Measurements from ENCODE around the gene NEDD4. TPM values are rescaled to one million over a fixed set of nuclear protein-coding genes. Genes with fewer than 3 reads are reported as not detected.

NEDD4 gene
- total and polyA plus RNA-seq, 10 of the 15 experiments (the other 5 are each of a cell fraction or from before 2014, with no cell fraction given): 1.3 to 7.7 (median 4.4) TPM

GRCh38 chr15:55909036-55909811, 84.2 kb downstream of the NEDD4 start:
- Histone ChIP-seq H4K20me1 (ENCODE audit: control insufficient read depth, insufficient read depth) (no peaks in the 10 kb centered on the region), H3K27ac (ENCODE audit: control insufficient read depth, insufficient read depth) (no peak overlapping the region), H3K4me1 (ENCODE audit: control insufficient read depth, insufficient read depth, low read length) (no peaks in the 10 kb centered on the region), H3K4me3 (no peak overlapping the region), H3K9ac (ENCODE audit: control insufficient read depth, insufficient read depth, low read length) (no peak overlapping the region), H2AFZ (ENCODE audit: control insufficient read depth, low read depth, low read length) (no peak overlapping the region), H3K9me3 (replicated peaks; ENCODE audit: control insufficient read depth, insufficient read depth, low read length) (no peaks in the 10 kb centered on the region), H3K4me2 (ENCODE audit: control insufficient read depth, insufficient read depth) (no peak overlapping the region), H3K79me2 (ENCODE audit: control insufficient read depth, insufficient read depth, low read length) (no peaks in the 10 kb centered on the region), H3K36me3 (ENCODE audit: control insufficient read depth in 2 of 2, insufficient read depth in 2 of 2, low read length in 1 of 2) (no peaks in the 10 kb centered on the region), H3K27me3 (replicated peaks in 1 of 2; ENCODE audit: control insufficient read depth in 2 of 2, insufficient read depth in 2 of 2, low read length in 1 of 2) (no peaks in the 10 kb centered on the region)
- RAD21 ChIA-PET (ENCODE audit: unreplicated experiment): no interaction called here
- ATAC-seq (no peak), FAIRE-seq (no peak), DNase-seq (ENCODE audit: low read depth, low spot score) (no peak)
- POLR2A ChIA-PET: no interaction called here
- intact Hi-C loops (cut with micrococcal nuclease; ENCODE audit: unreplicated experiment): no loop called here
- BruUV-seq (replicated peaks): no TSS peak
- SMC1A ChIA-PET (ENCODE audit: uncharacterized antibody, unreplicated experiment): no interaction called here
- in situ Hi-C loops (cut with MboI): no loop called here
- no peak for TF ChIP-seq USF2 (IDR thresholded peaks at IDR 0.05; ENCODE audit: borderline replicate concordance, low read depth, low read length)
- TF ChIP-seq GABPA (IDR thresholded peaks at IDR 0.05; ENCODE audit: low read depth): no peak
- TF ChIP-seq ZNF24 (IDR thresholded peaks at IDR 0.05): no peak
- 66% methylated on average over 9 of the region's 9 CpGs for WGBS (ENCODE audit: insufficient coverage, insufficient replicate concordance, low lambda C conversion rate, missing lambda C conversion rate)
- CTCF ChIA-PET: interaction anchor here (2.4 kb wide), 1 partner anchor 10 kb away, joined by 6 read pairs; no protein-coding TSS in a partner anchor

DNA sequence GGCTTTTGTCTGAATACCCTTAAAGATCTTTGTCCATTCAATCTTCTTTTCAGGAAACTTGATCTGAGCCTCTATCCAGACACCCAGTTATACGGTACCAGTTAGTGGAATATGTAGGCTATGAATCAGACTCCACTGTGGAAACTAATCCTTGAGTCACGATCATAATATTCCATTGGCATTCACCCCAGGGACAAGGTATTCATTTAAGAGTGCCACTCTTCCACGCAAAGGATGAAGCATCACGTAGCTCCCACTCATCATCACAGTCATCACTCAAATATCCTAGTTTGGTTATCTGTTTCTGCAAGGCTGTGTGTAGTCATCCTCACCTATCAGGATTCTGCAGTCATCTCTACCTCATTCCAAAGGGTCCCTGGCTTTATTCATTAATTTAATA, 85.6 kb downstream of the NEDD4 start:
- H3K9ac ChIP-seq (ENCODE audit: control insufficient read depth, insufficient read depth, low read length): no peak overlapping the region
- no peak overlapping the region for H3K27ac ChIP-seq (ENCODE audit: control insufficient read depth, insufficient read depth)
- no peak overlapping the region for H3K4me2 ChIP-seq (ENCODE audit: control insufficient read depth, insufficient read depth)
- H3K9me3 ChIP-seq (replicated peaks; ENCODE audit: control insufficient read depth, insufficient read depth, low read length): no peaks in the 10 kb centered on the region
- FAIRE-seq: no peak
- H3K36me3 ChIP-seq (ENCODE audit: control insufficient read depth in 2 of 2, insufficient read depth in 2 of 2, low read length in 1 of 2): no peaks in the 10 kb centered on the region
- H3K79me2 ChIP-seq (ENCODE audit: control insufficient read depth, insufficient read depth, low read length): no peaks in the 10 kb centered on the region
- intact Hi-C loops (cut with micrococcal nuclease; ENCODE audit: unreplicated experiment): no loop called here
- RAD21 ChIA-PET (ENCODE audit: unreplicated experiment): interaction anchor here (0.5 kb wide), 1 partner anchor 194 kb away, joined by 4 read pairs; no protein-coding TSS in a partner anchor
- CTCF ChIA-PET: interaction anchor here (1.0 to 2.4 kb wide), 2 partner anchors 8 to 13 kb away, joined by 3 to 6 read pairs; no protein-coding TSS in a partner anchor
- SMC1A ChIA-PET (ENCODE audit: uncharacterized antibody, unreplicated experiment): no interaction called here
- H4K20me1 ChIP-seq (ENCODE audit: control insufficient read depth, insufficient read depth): no peaks in the 10 kb centered on the region
- no peak overlapping the region for H3K4me3 ChIP-seq
- DNase-seq (ENCODE audit: low read depth, low spot score): no peak
- no peak overlapping the region for H2AFZ ChIP-seq (ENCODE audit: control insufficient read depth, low read depth, low read length)
- POLR2A ChIA-PET: no interaction called here
- H3K27me3 ChIP-seq (replicated peaks in 1 of 2; ENCODE audit: control insufficient read depth in 2 of 2, insufficient read depth in 2 of 2, low read length in 1 of 2): no peaks in the 10 kb centered on the region
- ATAC-seq: no peak
- no TSS peak for BruUV-seq (replicated peaks)
- TF ChIP-seq TARDBP (IDR thresholded peaks at IDR 0.05; ENCODE audit: borderline replicate concordance) (no peak), SIX5 (IDR thresholded peaks at IDR 0.05; ENCODE audit: low read depth, low read length, severe bottlenecking) (no peak), NR2F1 (conservative IDR thresholded peaks at IDR 0.05) (no peak), RB1 (IDR thresholded peaks at IDR 0.05; ENCODE audit: borderline replicate concordance) (no peak), ZNF24 (IDR thresholded peaks at IDR 0.05) (no peak), SMAD5 (IDR thresholded peaks at IDR 0.05; ENCODE audit: low read depth) (no peak), EGR1 (IDR thresholded peaks at IDR 0.05; ENCODE audit: borderline replicate concordance in 1 of 2, low read depth in 2 of 2, low read length in 2 of 2) (no peak), ASH2L (IDR thresholded peaks at IDR 0.05; ENCODE audit: borderline replicate concordance, low read depth) (no peak), SPI1 (IDR thresholded peaks at IDR 0.05; ENCODE audit: borderline replicate concordance, insufficient read depth, low read depth, low read length) (no peak), PAX8 (IDR thresholded peaks at IDR 0.05) (no peak)
- TF ChIP-seq, protein P1, sequence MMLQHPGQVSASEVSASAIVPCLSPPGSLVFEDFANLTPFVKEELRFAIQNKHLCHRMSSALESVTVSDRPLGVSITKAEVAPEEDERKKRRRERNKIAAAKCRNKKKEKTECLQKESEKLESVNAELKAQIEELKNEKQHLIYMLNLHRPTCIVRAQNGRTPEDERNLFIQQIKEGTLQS (IDR thresholded peaks at IDR 0.05; ENCODE audit: borderline replicate concordance, extremely low read depth, low read depth, low read length): no peak
- TF ChIP-seq, protein P2, sequence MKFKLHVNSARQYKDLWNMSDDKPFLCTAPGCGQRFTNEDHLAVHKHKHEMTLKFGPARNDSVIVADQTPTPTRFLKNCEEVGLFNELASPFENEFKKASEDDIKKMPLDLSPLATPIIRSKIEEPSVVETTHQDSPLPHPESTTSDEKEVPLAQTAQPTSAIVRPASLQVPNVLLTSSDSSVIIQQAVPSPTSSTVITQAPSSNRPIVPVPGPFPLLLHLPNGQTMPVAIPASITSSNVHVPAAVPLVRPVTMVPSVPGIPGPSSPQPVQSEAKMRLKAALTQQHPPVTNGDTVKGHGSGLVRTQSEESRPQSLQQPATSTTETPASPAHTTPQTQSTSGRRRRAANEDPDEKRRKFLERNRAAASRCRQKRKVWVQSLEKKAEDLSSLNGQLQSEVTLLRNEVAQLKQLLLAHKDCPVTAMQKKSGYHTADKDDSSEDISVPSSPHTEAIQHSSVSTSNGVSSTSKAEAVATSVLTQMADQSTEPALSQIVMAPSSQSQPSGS (IDR thresholded peaks at IDR 0.05; ENCODE audit: low read length): no peak
- H3K4me1 ChIP-seq (ENCODE audit: control insufficient read depth, insufficient read depth, low read length): no peaks in the 10 kb centered on the region
- 70% methylated on average over 4 of the region's 4 CpGs for WGBS (ENCODE audit: insufficient coverage, insufficient replicate concordance, low lambda C conversion rate, missing lambda C conversion rate)
- in situ Hi-C loops (cut with MboI): no loop called here

Measured in GM12878 (cell line).